ENCODE data around the gene PGF. TPM values are rescaled to one million over a fixed set of nuclear protein-coding genes. Genes with fewer than 3 reads are reported as not detected.

The PGF gene
- total and polyA plus RNA-seq, 2 donors, result 7.0 to 7.5 TPM

- WGBS, result 84% methylated on average over 4 of the region's 4 CpGs
- Histone ChIP-seq H3K4me1 (ENCODE audit: control insufficient read depth in 2 of 2, insufficient read depth in 2 of 2, low read length in 2 of 2) (peaks cover 0 to 6% of the 10 kb centered on the region in 2 donors), H3K36me3 (ENCODE audit: control insufficient read depth in 2 of 2, insufficient read depth in 2 of 2, low read length in 1 of 2) (no peaks in the 10 kb centered on the region), H3K27ac (ENCODE audit: low read depth in 1 of 2, low read length in 1 of 2) (no peak overlapping the region), H3K27me3 (ENCODE audit: control insufficient read depth in 2 of 2, insufficient read depth in 1 of 2, low read length in 1 of 2) (no peaks in the 10 kb centered on the region), H3K4me3 (ENCODE audit: low read length in 2 of 2) (no peak overlapping the region), H3K9me3 (ENCODE audit: control insufficient read depth in 2 of 2, insufficient read depth in 1 of 2, low read length in 1 of 2) (no peaks in the 10 kb centered on the region)
- DNase-seq (ENCODE audit: low read depth in 6 of 9, low spot score in 9 of 9), result no peak
Observed at GRCh38 chr14:74988131-74988530, 32.7 kb upstream of the PGF start.

DNA sequence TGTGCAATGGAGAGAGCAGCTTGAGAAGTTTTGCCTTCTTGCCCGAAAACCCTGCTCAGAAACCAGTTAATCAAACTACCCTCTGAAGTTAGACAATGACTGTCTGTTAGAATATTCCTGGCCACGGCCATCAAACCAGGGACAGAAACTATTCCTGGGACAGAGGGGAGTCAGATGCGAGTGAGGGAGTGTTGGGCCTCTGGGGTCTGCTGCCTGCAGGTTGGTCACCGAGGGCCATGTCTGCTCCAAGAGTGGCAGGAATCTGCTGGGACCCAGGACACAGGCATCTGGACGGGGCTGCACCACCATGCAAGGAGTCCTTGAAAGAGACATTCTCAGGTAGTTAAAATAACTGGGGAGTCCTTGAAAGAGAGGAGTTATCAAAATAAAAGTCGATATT lies 30.4 kb upstream of the PGF start:
- Histone ChIP-seq H3K4me3 (ENCODE audit: low read length in 2 of 2) (no peak overlapping the region), H3K27me3 (ENCODE audit: control insufficient read depth in 2 of 2, insufficient read depth in 1 of 2, low read length in 1 of 2) (no peaks in the 10 kb centered on the region), H3K27ac (ENCODE audit: low read depth in 1 of 2, low read length in 1 of 2) (no peak overlapping the region), H3K36me3 (ENCODE audit: control insufficient read depth in 2 of 2, insufficient read depth in 2 of 2, low read length in 1 of 2) (no peaks in the 10 kb centered on the region), H3K9me3 (ENCODE audit: control insufficient read depth in 2 of 2, insufficient read depth in 1 of 2, low read length in 1 of 2) (no peaks in the 10 kb centered on the region), H3K4me1 (ENCODE audit: control insufficient read depth in 2 of 2, insufficient read depth in 2 of 2, low read length in 2 of 2) (peaks cover 0 to 14% of the 10 kb centered on the region in 2 donors)
- no peak for DNase-seq (ENCODE audit: low read depth in 6 of 9, low spot score in 9 of 9)
- 98% methylated on average over 6 of the region's 6 CpGs for WGBS

DNA sequence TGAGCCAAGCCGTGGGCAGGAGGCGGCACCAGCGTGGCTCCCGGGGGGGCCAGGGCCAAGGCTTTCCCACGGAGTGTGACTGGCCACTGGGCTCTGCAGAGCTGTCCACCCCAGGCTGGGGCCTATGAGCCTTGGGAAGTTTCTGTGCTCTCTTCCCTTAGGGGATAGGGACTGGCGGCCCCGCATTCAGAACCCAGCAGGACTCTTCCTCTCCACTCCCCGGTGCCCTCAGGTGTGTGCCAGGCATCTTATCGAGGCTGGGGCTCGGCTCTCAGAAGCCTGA lies 29.6 kb upstream of the PGF start:
- Histone ChIP-seq H3K4me1 (ENCODE audit: control insufficient read depth in 2 of 2, insufficient read depth in 2 of 2, low read length in 2 of 2) (peaks cover 0 to 19% of the 10 kb centered on the region in 2 donors), H3K27me3 (ENCODE audit: control insufficient read depth in 2 of 2, insufficient read depth in 1 of 2, low read length in 1 of 2) (no peaks in the 10 kb centered on the region), H3K4me3 (ENCODE audit: low read length in 2 of 2) (no peak overlapping the region), H3K36me3 (ENCODE audit: control insufficient read depth in 2 of 2, insufficient read depth in 2 of 2, low read length in 1 of 2) (no peaks in the 10 kb centered on the region), H3K9me3 (ENCODE audit: control insufficient read depth in 2 of 2, insufficient read depth in 1 of 2, low read length in 1 of 2) (no peaks in the 10 kb centered on the region), H3K27ac (ENCODE audit: low read depth in 1 of 2, low read length in 1 of 2) (no peak overlapping the region)
- DNase-seq (ENCODE audit: low read depth in 6 of 9, low spot score in 9 of 9), result no peak
- 95% methylated on average over 10 of the region's 10 CpGs for WGBS

GRCh38 chr14:74984236-74985027 lies 29.0 kb upstream of the PGF start:
- H3K36me3 ChIP-seq (ENCODE audit: control insufficient read depth in 2 of 2, insufficient read depth in 2 of 2, low read length in 1 of 2), result no peaks in the 10 kb centered on the region
- H3K27ac ChIP-seq (ENCODE audit: low read depth in 1 of 2, low read length in 1 of 2), result no peak overlapping the region
- peaks cover 0 to 24% of the 10 kb centered on the region in 2 donors for H3K4me1 ChIP-seq (ENCODE audit: control insufficient read depth in 2 of 2, insufficient read depth in 2 of 2, low read length in 2 of 2)
- 93% methylated on average over 16 of the region's 16 CpGs for WGBS
- no peak for DNase-seq (ENCODE audit: low read depth in 6 of 9, low spot score in 9 of 9)
- H3K9me3 ChIP-seq (ENCODE audit: control insufficient read depth in 2 of 2, insufficient read depth in 1 of 2, low read length in 1 of 2), result no peaks in the 10 kb centered on the region
- H3K27me3 ChIP-seq (ENCODE audit: control insufficient read depth in 2 of 2, insufficient read depth in 1 of 2, low read length in 1 of 2), result no peaks in the 10 kb centered on the region
- H3K4me3 ChIP-seq (ENCODE audit: low read length in 2 of 2), result no peak overlapping the region

- no peaks in the 10 kb centered on the region for H3K36me3 ChIP-seq (ENCODE audit: control insufficient read depth in 2 of 2, insufficient read depth in 2 of 2, low read length in 1 of 2)
- WGBS, result 98% methylated on average over 1 of the region's 1 CpG
- no peaks in the 10 kb centered on the region for H3K27me3 ChIP-seq (ENCODE audit: control insufficient read depth in 2 of 2, insufficient read depth in 1 of 2, low read length in 1 of 2)
- peaks cover 0 to 26% of the 10 kb centered on the region in 2 donors for H3K4me1 ChIP-seq (ENCODE audit: control insufficient read depth in 2 of 2, insufficient read depth in 2 of 2, low read length in 2 of 2)
- DNase-seq (ENCODE audit: low read depth in 6 of 9, low spot score in 9 of 9), result no peak
- H3K27ac ChIP-seq (ENCODE audit: low read depth in 1 of 2, low read length in 1 of 2), result no peak overlapping the region
- no peak overlapping the region for H3K4me3 ChIP-seq (ENCODE audit: low read length in 2 of 2)
- no peaks in the 10 kb centered on the region for H3K9me3 ChIP-seq (ENCODE audit: control insufficient read depth in 2 of 2, insufficient read depth in 1 of 2, low read length in 1 of 2)
Observed at GRCh38 chr14:74983343-74983742, 27.9 kb upstream of the PGF start.

- WGBS, result 94% methylated on average over 4 of the region's 4 CpGs
- DNase-seq (ENCODE audit: low read depth in 6 of 9, low spot score in 9 of 9), result no peak
- Histone ChIP-seq H3K4me1 (ENCODE audit: control insufficient read depth in 2 of 2, insufficient read depth in 2 of 2, low read length in 2 of 2) (peaks cover 0 to 21% of the 10 kb centered on the region in 2 donors), H3K27me3 (ENCODE audit: control insufficient read depth in 2 of 2, insufficient read depth in 1 of 2, low read length in 1 of 2) (no peaks in the 10 kb centered on the region), H3K36me3 (ENCODE audit: control insufficient read depth in 2 of 2, insufficient read depth in 2 of 2, low read length in 1 of 2) (no peaks in the 10 kb centered on the region), H3K27ac (ENCODE audit: low read depth in 1 of 2, low read length in 1 of 2) (no peak overlapping the region), H3K4me3 (ENCODE audit: low read length in 2 of 2) (no peak overlapping the region), H3K9me3 (ENCODE audit: control insufficient read depth in 2 of 2, insufficient read depth in 1 of 2, low read length in 1 of 2) (no peaks in the 10 kb centered on the region)
Observed at GRCh38 chr14:74982661-74983060, 27.3 kb upstream of the PGF start.

GRCh38 chr14:74981833-74982232 lies 26.4 kb upstream of the PGF start:
- Histone ChIP-seq H3K9me3 (ENCODE audit: control insufficient read depth in 2 of 2, insufficient read depth in 1 of 2, low read length in 1 of 2) (no peaks in the 10 kb centered on the region), H3K4me3 (ENCODE audit: low read length in 2 of 2) (no peak overlapping the region), H3K36me3 (ENCODE audit: control insufficient read depth in 2 of 2, insufficient read depth in 2 of 2, low read length in 1 of 2) (no peaks in the 10 kb centered on the region), H3K27ac (ENCODE audit: low read depth in 1 of 2, low read length in 1 of 2) (no peak overlapping the region), H3K4me1 (ENCODE audit: control insufficient read depth in 2 of 2, insufficient read depth in 2 of 2, low read length in 2 of 2) (peaks cover 0 to 20% of the 10 kb centered on the region in 2 donors), H3K27me3 (ENCODE audit: control insufficient read depth in 2 of 2, insufficient read depth in 1 of 2, low read length in 1 of 2) (no peaks in the 10 kb centered on the region)
- WGBS, result 95% methylated on average over 5 of the region's 5 CpGs
- DNase-seq (ENCODE audit: low read depth in 6 of 9, low spot score in 9 of 9), result no peak

DNA sequence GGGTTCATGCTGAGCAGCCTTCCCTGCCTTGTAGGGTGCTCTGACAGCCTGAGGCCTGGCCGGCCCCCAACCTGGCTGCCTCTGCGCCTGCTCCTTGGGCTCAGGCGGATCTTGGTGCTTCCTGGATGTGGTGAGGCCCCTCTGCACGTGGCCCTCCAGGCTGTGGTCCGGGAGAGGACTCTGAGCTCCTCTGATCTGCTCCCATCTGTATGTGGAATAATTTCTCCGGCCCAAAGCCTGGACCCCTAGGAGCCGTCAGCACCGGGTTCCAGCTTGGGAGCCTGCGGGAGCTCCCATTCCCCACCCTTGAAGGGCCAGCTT lies 26.0 kb upstream of the PGF start:
- 88% methylated on average over 9 of the region's 9 CpGs for WGBS
- H3K27ac ChIP-seq (ENCODE audit: low read depth in 1 of 2, low read length in 1 of 2), result no peak overlapping the region
- H3K4me1 ChIP-seq (ENCODE audit: control insufficient read depth in 2 of 2, insufficient read depth in 2 of 2, low read length in 2 of 2), result peaks cover 0 to 20% of the 10 kb centered on the region in 2 donors

DNA sequence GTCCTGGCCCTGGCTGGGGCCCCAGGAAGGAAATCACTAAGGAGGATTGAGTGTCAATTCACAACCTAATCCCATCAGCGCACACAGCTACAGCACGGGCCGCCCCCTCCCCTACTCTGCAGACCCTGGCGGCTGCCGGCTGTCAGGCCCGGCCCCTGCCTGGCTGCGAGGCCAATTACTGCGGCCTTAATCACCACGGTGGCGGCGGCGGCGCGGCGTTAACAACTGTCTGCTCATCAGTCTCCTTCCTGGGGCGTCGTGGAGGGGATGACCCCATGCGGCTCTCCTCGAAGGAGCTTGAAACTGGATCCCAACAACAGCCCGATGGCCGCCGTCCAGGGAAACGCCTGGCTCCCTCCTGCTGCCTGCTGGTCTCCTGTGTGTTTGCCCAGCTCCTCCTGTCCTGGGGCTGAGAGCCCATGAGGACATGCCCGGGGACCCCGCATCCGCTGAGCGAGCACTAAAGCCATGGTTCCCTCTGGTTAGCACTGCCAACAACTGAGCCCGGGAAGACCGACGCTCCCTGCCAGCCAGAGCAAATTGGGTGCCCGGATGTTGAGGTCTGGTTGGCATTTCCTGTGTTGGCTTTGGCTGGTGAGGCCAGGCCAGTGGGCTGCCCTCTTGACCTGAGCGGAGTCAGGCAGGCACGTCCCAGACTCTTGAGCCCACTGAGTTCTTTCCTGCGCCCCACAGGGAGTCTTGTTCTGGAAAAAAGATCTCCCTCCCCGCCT lies 25.5 kb upstream of the PGF start:
- no peak for DNase-seq (ENCODE audit: low read depth in 6 of 9, low spot score in 9 of 9)
- Histone ChIP-seq H3K9me3 (ENCODE audit: control insufficient read depth in 2 of 2, insufficient read depth in 1 of 2, low read length in 1 of 2) (no peaks in the 10 kb centered on the region), H3K27ac (ENCODE audit: low read depth in 1 of 2, low read length in 1 of 2) (peak overlapping the region in 1 of 2 donors; percentile 11), H3K4me3 (ENCODE audit: low read length in 2 of 2) (no peak overlapping the region), H3K4me1 (ENCODE audit: control insufficient read depth in 2 of 2, insufficient read depth in 2 of 2, low read length in 2 of 2) (peaks cover 0 to 20% of the 10 kb centered on the region in 2 donors), H3K36me3 (ENCODE audit: control insufficient read depth in 2 of 2, insufficient read depth in 2 of 2, low read length in 1 of 2) (no peaks in the 10 kb centered on the region), H3K27me3 (ENCODE audit: control insufficient read depth in 2 of 2, insufficient read depth in 1 of 2, low read length in 1 of 2) (no peaks in the 10 kb centered on the region)
- 88% methylated on average over 35 of the region's 35 CpGs for WGBS

More for the DNA sequence above, 26.0 kb upstream of the PGF start:
- Histone ChIP-seq H3K36me3 (ENCODE audit: control insufficient read depth in 2 of 2, insufficient read depth in 2 of 2, low read length in 1 of 2) (no peaks in the 10 kb centered on the region), H3K4me3 (ENCODE audit: low read length in 2 of 2) (no peak overlapping the region), H3K27me3 (ENCODE audit: control insufficient read depth in 2 of 2, insufficient read depth in 1 of 2, low read length in 1 of 2) (no peaks in the 10 kb centered on the region), H3K9me3 (ENCODE audit: control insufficient read depth in 2 of 2, insufficient read depth in 1 of 2, low read length in 1 of 2) (no peaks in the 10 kb centered on the region)
- DNase-seq (ENCODE audit: low read depth in 6 of 9, low spot score in 9 of 9), result no peak

All from thymus (tissue), 11 donors.